GM12892 (cell line): ENCODE results near the gene PICALM.

Source experiments
- POLR2A ChIP-seq: IDR thresholded peaks from 2 replicates; pipeline ENCODE4 v1.6.1; 2011; ENCODE audit warnings: low read depth, low read length, control low read depth
- TAF1 ChIP-seq: IDR thresholded peaks from 2 replicates; pipeline ENCODE4 v1.6.1; 2011; ENCODE audit warnings: low read depth, mild to moderate bottlenecking, control low read depth, low read length, borderline replicate concordance

DNA sequence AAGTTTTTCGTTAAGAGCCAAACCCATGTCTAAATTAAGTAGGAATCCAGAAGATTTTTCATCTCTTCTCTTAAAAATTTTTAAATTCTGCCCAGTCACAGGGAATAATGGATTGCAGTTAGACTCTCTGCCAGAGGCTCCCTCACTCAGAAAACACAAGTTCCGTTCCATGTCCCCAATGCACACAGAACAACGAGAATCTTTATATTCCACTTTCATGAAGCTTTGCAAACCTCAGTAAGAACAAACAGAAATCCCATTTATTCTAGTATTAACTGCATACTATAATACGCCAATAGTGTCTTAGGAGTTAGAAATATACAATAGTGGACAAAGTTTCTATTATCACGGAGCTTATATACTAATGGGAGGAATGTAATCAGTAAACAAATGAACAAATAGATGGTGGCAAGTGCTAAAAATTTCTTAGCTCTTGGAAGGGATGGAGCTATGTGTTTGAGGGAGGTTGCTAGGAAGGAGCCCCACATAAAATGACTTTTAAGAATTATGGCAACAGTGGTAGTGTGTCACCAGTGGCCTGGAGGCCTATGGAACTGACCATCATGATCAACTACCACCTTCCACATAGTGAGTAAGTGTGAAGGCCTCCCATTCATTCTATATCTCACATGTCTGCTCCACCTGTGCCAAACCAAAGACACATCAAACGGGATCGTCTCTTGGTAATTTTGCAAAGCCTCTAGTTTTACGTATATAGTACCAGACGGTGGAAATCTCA is 24.9 kb downstream of the PICALM start:
- TF ChIP-seq TAF1 (no peak), POLR2A (no peak)
